Psoas muscle (tissue), 8 donors: Measurements from ENCODE around the gene OR2K2. TPM values are rescaled to one million over a fixed set of nuclear protein-coding genes. Genes with fewer than 3 reads are reported as not detected.

ENCODE experiments used
- ATAC-seq, 4 donors: fragments of 200-7000 bp; cut with Tn5 transposase; one replicate each; pipeline ENCODE4 v1.9.1; 2020; ENCODE audit warnings: moderate library complexity in 3 of 4, mild to moderate bottlenecking in 2 of 4
- DNase-seq, 2 donors: peaks; one replicate each; pipeline ENCODE4 v3.0.0-alpha.2; 2020
- H3K27ac ChIP-seq: fragments of 200-600 bp; one replicate; pipeline ENCODE4 v1.8.0; 2022
- H3K27me3 ChIP-seq, 3 donors: fragments of 200-600 bp in 1 of 3; one replicate each; pipeline versions ENCODE4 v1.6.1 to v1.8.0; 2013 to 2022; ENCODE audit warnings: low read length in 2 of 3, mild to moderate bottlenecking in 2 of 3, moderate library complexity in 1 of 3; ENCODE audit not compliant: insufficient read depth in 3 of 3
- H3K36me3 ChIP-seq, 2 donors: fragments of 200-600 bp in 1 of 2; one replicate each; pipeline versions ENCODE4 v1.6.1 to v1.8.0; 2013 to 2022; ENCODE audit warnings: low read depth in 1 of 2, mild to moderate bottlenecking in 1 of 2, moderate library complexity in 1 of 2; ENCODE audit not compliant: insufficient read depth in 1 of 2
- H3K4me1 ChIP-seq: fragments of 200-600 bp; one replicate; pipeline ENCODE4 v1.8.0; 2022
- H3K4me3 ChIP-seq: fragments of 200-600 bp; one replicate; pipeline ENCODE4 v1.8.0; 2022; ENCODE audit warnings: mild to moderate bottlenecking
- H3K9me3 ChIP-seq: fragments of 200-600 bp; one replicate; pipeline ENCODE4 v1.8.0; 2022
- WGBS, 3 donors: extraction: QIAGEN DNeasy Blood & Tissue Kit; methylation state at CpG; one replicate each; pipeline versions ENCODE4 v1.1.6 to v1.1.7; 2013; 5-methylcytosine and 5-hydroxymethylcytosine counted together
- intact Hi-C, 2 donors: fragments of 100-400 bp; cut with DNase I; formaldehyde crosslinking; loops; one replicate each; pipeline versions ENCODE4 v1.11.0 to v1.14.2; 2022
- long read RNA-seq, 2 donors: library from polyadenylated mRNA; unstranded; transcript quantifications; one replicate each; pipeline ENCODE4 v2.0.0, GENCODE V29; 2021
- polyA plus RNA-seq, 3 donors: library from polyadenylated mRNA; stranded (reverse); fragments of 200-250 nt; gene quantifications; one replicate each; pipeline ENCODE4 v1.2.3, GENCODE V29; 2013
- total RNA-seq, 4 donors: library from RNA; stranded (reverse); fragmentation: NEBNext Ultra II Directional in 2 of 4; extraction: Animal tissue kit (Norgen Biotek cat#: 25700) in 2 of 4; gene quantifications; one replicate each; pipeline versions ENCODE4 v1.2.1 to v1.2.4, GENCODE V29; 2021 to 2023
- TF ChIP-seq, protein P1 (sequence below): fragments of 200-600 bp; IDR thresholded peaks from one replicate; pipeline ENCODE4 v1.8.0; 2022; ENCODE audit warnings: antibody characterized with exemption
- donor health status: healthy with polysubstance abuse.
- donor health status: DM: no; HTN: no; CAD: no; lungs with moderate emphysema.
- donor health status: Bipolar disorder and iron deficiency.
- donor health status: healthy.
- donor health status: DM: yes; HTN: yes; CAD: no.
- donor health status: DM: no; HTN: no; CAD: no.
- donor health status: DM: no; HTN: no; CAD: no.
- donor health status: DM: yes; HTN: yes; CAD: no.

The OR2K2 gene, protein sequence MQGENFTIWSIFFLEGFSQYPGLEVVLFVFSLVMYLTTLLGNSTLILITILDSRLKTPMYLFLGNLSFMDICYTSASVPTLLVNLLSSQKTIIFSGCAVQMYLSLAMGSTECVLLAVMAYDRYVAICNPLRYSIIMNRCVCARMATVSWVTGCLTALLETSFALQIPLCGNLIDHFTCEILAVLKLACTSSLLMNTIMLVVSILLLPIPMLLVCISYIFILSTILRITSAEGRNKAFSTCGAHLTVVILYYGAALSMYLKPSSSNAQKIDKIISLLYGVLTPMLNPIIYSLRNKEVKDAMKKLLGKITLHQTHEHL
- total RNA-seq (under 1 TPM in 1 of 4 donors, not detected in 3; 0.52 TPM), polyA plus RNA-seq (10 to 100 TPM in 1 of 3 donors, under 1 TPM in 2; 0.13 to 12.6 (median 0.30) TPM)
- long read RNA-seq, donor 1 = 0 reads
- long read RNA-seq, donor 2 = 0 reads

DNA sequence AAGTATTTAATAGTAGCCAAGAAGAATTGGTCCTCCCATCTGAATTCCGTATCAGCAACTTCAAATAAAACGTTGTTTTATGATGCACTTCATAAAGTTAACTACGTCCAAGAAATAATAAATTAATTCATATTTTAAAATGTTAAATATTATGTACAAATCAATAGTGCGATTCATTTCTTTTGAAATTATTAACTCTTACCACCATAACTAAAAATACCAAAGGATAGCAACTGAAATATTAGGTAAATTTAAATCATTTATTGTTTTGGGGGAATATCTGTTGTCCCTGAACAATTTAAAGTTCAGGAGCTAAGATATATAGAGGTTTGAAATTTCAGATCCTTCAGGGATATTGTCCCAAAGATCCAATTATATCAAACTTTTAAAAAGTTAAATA lies at the start of gene OR2K2:
OR2K2 (minus strand) TSS at position 101 of the 400 bp plus-strand sequence. CDS start 1,791 bp downstream, outside the sequence.
- 82 to 90% (median 88%) methylated on average over 4 of the region's 4 CpGs for WGBS, 3 donors
- H3K9me3 ChIP-seq = no peaks in the 10 kb centered on the region
- H3K36me3 ChIP-seq = no peaks in the 10 kb centered on the region
- TF ChIP-seq, protein P1, sequence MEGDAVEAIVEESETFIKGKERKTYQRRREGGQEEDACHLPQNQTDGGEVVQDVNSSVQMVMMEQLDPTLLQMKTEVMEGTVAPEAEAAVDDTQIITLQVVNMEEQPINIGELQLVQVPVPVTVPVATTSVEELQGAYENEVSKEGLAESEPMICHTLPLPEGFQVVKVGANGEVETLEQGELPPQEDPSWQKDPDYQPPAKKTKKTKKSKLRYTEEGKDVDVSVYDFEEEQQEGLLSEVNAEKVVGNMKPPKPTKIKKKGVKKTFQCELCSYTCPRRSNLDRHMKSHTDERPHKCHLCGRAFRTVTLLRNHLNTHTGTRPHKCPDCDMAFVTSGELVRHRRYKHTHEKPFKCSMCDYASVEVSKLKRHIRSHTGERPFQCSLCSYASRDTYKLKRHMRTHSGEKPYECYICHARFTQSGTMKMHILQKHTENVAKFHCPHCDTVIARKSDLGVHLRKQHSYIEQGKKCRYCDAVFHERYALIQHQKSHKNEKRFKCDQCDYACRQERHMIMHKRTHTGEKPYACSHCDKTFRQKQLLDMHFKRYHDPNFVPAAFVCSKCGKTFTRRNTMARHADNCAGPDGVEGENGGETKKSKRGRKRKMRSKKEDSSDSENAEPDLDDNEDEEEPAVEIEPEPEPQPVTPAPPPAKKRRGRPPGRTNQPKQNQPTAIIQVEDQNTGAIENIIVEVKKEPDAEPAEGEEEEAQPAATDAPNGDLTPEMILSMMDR = no peak
- H3K4me3 ChIP-seq = no peak within 1 kb of the TSS
- H3K4me1 ChIP-seq = no peaks in the 10 kb centered on the region
- DNase-seq (no peak), ATAC-seq (no peak)
- no peak within 1 kb of the TSS for H3K27ac ChIP-seq
- intact Hi-C loops = no loop called here
- H3K27me3 ChIP-seq = peaks cover 0 to 11% (median 6%) of the 10 kb centered on the region in 3 donors

DNA sequence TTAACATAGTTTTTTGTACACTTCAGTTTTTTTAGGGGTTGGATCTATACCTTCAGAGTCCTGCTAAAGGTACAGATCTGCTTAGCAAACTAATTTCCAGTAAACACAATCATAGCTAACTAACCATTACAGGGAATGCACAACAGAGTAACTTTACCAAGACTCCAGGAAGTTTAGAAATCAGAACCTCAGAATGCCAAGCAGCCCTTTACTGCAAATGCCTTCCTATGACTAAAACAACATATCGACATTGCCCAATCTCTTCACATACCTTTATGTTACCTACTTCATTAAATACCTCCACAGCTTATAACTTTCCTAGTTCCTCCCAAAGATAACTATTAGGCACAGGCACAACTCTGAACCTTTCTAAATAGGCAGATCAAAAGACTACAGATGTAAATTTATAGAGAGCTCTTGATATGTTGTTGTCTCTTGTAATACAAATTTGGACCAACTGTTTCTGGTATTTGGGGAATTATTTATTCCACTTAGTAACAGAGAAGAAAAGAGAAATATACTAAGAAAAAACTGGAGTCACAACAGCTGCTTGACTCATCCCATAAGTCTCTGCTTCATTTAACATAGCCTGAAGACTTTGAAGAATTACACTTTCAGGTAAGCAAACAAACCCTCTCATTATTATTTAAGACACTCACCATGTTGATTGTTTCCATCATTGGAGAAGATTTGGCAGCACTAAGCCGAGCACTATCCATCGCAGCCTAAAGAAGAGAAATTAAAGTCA lies 46.0 kb upstream of the OR2K2 start:
- Histone ChIP-seq H3K4me3 (no peak overlapping the region), H3K36me3 (peaks cover 14 to 100% of the 10 kb centered on the region in 2 donors), H3K27ac (no peak overlapping the region), H3K9me3 (no peaks in the 10 kb centered on the region), H3K4me1 (no peaks in the 10 kb centered on the region), H3K27me3 (no peaks in the 10 kb centered on the region)
- TF ChIP-seq, protein P1 = no peak
- DNase-seq = no peak
- ATAC-seq = no peak
- intact Hi-C loops = loop anchor here in 1 of 2 donors (10.0 kb wide), 1 partner anchor 1819 kb away; no protein-coding TSS in a partner anchor
- 95 to 99% (median 99%) methylated on average over 3 of the region's 3 CpGs for WGBS, 3 donors

DNA sequence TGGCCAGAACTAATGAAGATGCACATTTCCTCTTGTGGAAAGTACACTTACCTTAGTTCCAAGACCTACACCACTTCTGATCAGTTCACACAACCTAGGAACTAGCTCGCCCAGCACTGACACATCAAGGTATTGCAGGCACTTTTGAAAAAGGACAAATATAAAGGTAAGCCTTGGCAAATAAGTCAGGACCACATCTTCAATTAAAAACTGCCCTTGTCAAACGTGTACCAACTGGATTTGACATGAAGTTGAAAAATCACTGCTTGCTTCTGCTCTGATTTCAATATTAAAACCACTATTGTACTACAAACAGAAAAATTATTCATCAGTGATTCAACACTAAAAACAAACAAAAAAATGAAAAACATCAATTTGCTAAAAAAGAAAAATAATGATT lies 45.0 kb upstream of the OR2K2 start:
- peaks cover 15 to 100% of the 10 kb centered on the region in 2 donors for H3K36me3 ChIP-seq

DNA sequence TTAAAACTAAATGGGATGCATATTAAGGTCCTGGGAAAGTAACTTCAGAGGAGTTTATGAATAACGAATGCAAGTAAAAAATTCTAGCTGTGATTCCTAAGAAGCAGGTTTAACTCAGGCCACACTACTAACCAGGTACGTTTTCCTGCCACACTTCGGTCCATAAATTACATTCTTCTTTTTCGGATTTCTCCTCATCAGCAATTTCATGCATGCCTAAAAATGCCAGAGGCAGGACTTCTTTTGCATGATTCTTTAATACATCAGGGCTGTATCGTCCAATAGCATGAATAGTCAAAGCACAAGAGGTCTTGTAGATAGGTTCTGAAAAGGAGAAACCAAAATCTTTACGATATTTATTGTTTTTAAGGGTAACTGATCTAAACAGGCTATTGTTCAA lies 42.3 kb upstream of the OR2K2 start:
- intact Hi-C loops = loop anchor here (5.0 to 10.0 kb wide), 3 partner anchors 40 to 1823 kb away; no protein-coding TSS in a partner anchor
- TF ChIP-seq, protein P1 = no peak
- Histone ChIP-seq H3K9me3 (no peaks in the 10 kb centered on the region), H3K27ac (no peak overlapping the region), H3K4me1 (no peaks in the 10 kb centered on the region), H3K27me3 (no peaks in the 10 kb centered on the region), H3K36me3 (peaks cover 27 to 100% of the 10 kb centered on the region in 2 donors), H3K4me3 (no peak overlapping the region)
- ATAC-seq = no peak
- no peak for DNase-seq
- 90 to 96% (median 94%) methylated on average over 6 of the region's 6 CpGs for WGBS, 3 donors

More for the DNA sequence above, 45.0 kb upstream of the OR2K2 start:
- TF ChIP-seq, protein P1 = no peak
- Histone ChIP-seq H3K4me3 (no peak overlapping the region), H3K27me3 (no peaks in the 10 kb centered on the region), H3K4me1 (no peaks in the 10 kb centered on the region), H3K9me3 (no peaks in the 10 kb centered on the region), H3K27ac (no peak overlapping the region)
- intact Hi-C loops = loop anchor here in 1 of 2 donors (10.0 kb wide), 1 partner anchor 1820 kb away; no protein-coding TSS in a partner anchor
- ATAC-seq (no peak), DNase-seq (no peak)
- WGBS, 3 donors = 86 to 96% (median 87%) methylated on average over 2 of the region's 2 CpGs
